Transverse colon (tissue), 4 donors: Measurements from ENCODE around the gene MDP1. TPM values are rescaled to one million over a fixed set of nuclear protein-coding genes. Genes with fewer than 3 reads are reported as not detected.

ENCODE experiments used
- DNase-seq: peaks from one replicate; pipeline ENCODE4 v3.0.0-alpha.2; 2019
- H3K27ac ChIP-seq, 4 donors: fragments of 200-600 bp; sonication (generic); 2 replicates each; pipeline ENCODE4 v1.5.1; 2016 to 2018; ENCODE audit warnings: inconsistent platforms in 4 of 4
- H3K27me3 ChIP-seq: fragments of 200-600 bp; sonication (generic); 2 replicates; pipeline ENCODE4 v1.5.1; 2017; ENCODE audit warnings: inconsistent platforms
- H3K36me3 ChIP-seq, 4 donors: fragments of 200-600 bp; sonication (generic); 2 replicates each; pipeline ENCODE4 v1.5.1; 2017 to 2019; ENCODE audit warnings: inconsistent platforms in 4 of 4
- H3K4me1 ChIP-seq, 4 donors: fragments of 200-600 bp; sonication (generic); 2 replicates each; pipeline ENCODE4 v1.5.1; 2017 to 2020; ENCODE audit warnings: inconsistent platforms in 4 of 4
- H3K4me3 ChIP-seq, 4 donors: fragments of 200-600 bp; sonication (generic); 1 replicate in 1 of 4; 2 replicates in 3 of 4; pipeline versions ENCODE4 v1.5.1 to v1.6.1; 2017 to 2019; ENCODE audit warnings: inconsistent platforms in 4 of 4
- H3K9me3 ChIP-seq, 2 donors: fragments of 200-600 bp; sonication (generic); 2 replicates each; pipeline ENCODE4 v1.5.1; 2017 to 2019; ENCODE audit warnings: inconsistent platforms in 2 of 2
- EP300 ChIP-seq: sonication (generic); formaldehyde crosslinking; IDR thresholded peaks from one replicate; pipeline ENCODE4 v1.6.1; 2017; ENCODE audit warnings: antibody characterized with exemption, low read depth
- POLR2A ChIP-seq: fragments of 450-650 bp; IDR thresholded peaks from one replicate; pipeline ENCODE4 v1.6.1; 2016; ENCODE audit warnings: antibody characterized with exemption, mild to moderate bottlenecking, moderate library complexity
- POLR2AphosphoS5 ChIP-seq, 3 donors: sonication (generic); formaldehyde crosslinking; IDR thresholded peaks; one replicate each; pipeline ENCODE4 v1.6.1; 2016; ENCODE audit warnings: antibody characterized with exemption in 3 of 3
- WGBS, 2 donors: methylation state at CpG; one replicate each; pipeline ENCODE4 v1.1.5; 2018; ENCODE audit warnings: low coverage in 1 of 2; 5-methylcytosine and 5-hydroxymethylcytosine counted together
- in situ Hi-C, 4 donors: fragments of 200-750 bp; cut with MboI; loops; one replicate each; pipeline versions ENCODE4 v1.15.0 to v1.15.1; 2017; ENCODE audit warnings: low sequenced_read_pairs in 3 of 4, low pct_ligation_motif_present in 1 of 4, low pct_unique_long_range_greater_than_20kb in 1 of 4
- intact Hi-C: fragments of 100-400 bp; cut with DNase I; formaldehyde crosslinking; loops from one replicate; pipeline ENCODE4 v1.15.1; 2023; ENCODE audit warnings: low total_unique reads
- total RNA-seq, 4 donors: library from RNA; depleted of rRNA; stranded (reverse); fragments of >200 nt; gene quantifications; one replicate each; pipeline ENCODE4 v1.1.0, GENCODE V29; 2016
- TF ChIP-seq, protein P1 (sequence below), 5 experiments: fragments of 200-600 bp in 3 of 5; fragments of 450-650 bp in 2 of 5; sonication (generic) in 3 of 5; IDR thresholded peaks; 1 replicate in 2 of 5; 2 replicates in 3 of 5; pipeline ENCODE4 v1.5.1; 2016 to 2017; ENCODE audit warnings: antibody characterized with exemption in 5 of 5, inconsistent platforms in 3 of 5, mild to moderate bottlenecking in 2 of 5, moderate library complexity in 1 of 5

MDP1 gene
- total RNA-seq, 4 donors from 2014 or later: 11.1 to 116 (median 40.2) TPM

DNA sequence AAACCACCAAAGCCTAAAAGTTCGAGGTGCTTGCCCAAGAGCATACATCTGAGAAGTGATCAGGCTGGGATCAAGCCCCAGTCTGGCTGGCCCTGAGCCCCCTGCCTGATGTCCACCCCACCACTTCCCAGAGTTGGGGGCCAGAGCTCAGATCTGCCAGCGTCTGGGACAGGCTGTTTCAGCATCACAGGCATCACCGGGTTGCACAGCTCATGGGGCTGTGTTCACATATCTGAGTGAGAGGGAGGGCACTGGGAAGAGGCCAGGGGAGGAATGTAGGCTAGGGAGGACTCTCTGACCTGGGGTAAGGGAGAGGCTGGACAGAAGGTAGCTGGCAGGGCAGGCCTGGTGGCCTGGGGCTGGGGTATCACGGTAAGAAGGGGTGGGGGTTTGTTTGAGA is 41.1 kb upstream of the MDP1 start:
- in situ Hi-C loops: no loop called here
- no peak overlapping the region for H3K4me3 ChIP-seq
- DNase-seq: no peak
- intact Hi-C loops: no loop called here
- H3K9me3 ChIP-seq: no peaks in the 10 kb centered on the region
- TF ChIP-seq POLR2AphosphoS5 (IDR thresholded peaks at IDR 0.05) (no peak), POLR2A (no peak), EP300 (no peak)
- TF ChIP-seq, protein P1, sequence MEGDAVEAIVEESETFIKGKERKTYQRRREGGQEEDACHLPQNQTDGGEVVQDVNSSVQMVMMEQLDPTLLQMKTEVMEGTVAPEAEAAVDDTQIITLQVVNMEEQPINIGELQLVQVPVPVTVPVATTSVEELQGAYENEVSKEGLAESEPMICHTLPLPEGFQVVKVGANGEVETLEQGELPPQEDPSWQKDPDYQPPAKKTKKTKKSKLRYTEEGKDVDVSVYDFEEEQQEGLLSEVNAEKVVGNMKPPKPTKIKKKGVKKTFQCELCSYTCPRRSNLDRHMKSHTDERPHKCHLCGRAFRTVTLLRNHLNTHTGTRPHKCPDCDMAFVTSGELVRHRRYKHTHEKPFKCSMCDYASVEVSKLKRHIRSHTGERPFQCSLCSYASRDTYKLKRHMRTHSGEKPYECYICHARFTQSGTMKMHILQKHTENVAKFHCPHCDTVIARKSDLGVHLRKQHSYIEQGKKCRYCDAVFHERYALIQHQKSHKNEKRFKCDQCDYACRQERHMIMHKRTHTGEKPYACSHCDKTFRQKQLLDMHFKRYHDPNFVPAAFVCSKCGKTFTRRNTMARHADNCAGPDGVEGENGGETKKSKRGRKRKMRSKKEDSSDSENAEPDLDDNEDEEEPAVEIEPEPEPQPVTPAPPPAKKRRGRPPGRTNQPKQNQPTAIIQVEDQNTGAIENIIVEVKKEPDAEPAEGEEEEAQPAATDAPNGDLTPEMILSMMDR (IDR thresholded peaks at IDR 0.05): no peak
- WGBS, 2 donors: 85% methylated on average over 4 of the region's 4 CpGs; no CpG with 5 or more reads in 1 of the 2 donors
- no peaks in the 10 kb centered on the region for H3K4me1 ChIP-seq
- no peaks in the 10 kb centered on the region for H3K36me3 ChIP-seq
- H3K27me3 ChIP-seq: no peaks in the 10 kb centered on the region
- H3K27ac ChIP-seq: no peak overlapping the region

DNA sequence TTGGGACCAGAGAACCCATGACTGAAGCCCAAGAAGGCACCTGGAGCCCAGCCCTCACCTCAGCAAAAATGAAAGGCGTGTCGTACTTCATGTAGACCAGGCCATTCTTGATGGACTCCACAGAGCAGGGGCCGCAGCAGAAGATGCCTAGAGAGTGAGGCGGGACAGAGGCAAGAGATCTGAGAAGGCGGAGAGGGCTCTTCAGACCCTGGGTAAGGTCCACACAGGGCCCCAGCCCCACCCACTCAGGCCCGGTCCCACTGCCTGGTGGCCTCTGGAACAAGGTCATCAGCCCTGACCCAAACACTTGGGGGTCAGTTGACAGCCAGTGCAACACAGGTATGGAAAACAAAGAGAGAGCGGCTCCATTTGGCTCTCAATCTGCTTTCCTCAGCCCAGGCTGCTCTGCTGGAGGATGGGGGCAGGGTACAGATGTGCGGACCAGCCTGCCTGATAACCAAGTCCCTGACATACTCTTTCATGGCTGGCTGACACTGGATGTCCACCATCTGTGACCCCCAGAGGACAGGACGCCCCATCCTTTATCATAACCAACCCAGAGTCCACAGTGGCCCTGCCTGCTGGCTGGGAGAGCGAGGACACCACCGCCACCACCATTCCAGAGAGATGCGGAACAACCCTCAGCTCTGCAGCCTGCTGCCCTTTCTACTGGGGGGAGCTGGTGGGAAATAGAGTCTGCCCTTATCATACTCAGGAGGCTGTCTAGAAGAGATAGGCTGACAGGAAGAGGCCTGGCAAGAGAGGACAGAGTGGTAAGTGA is 40.3 kb upstream of the MDP1 start:
- Histone ChIP-seq H3K4me3 (no peak overlapping the region), H3K4me1 (no peaks in the 10 kb centered on the region), H3K27me3 (no peaks in the 10 kb centered on the region), H3K27ac (no peak overlapping the region), H3K36me3 (no peaks in the 10 kb centered on the region), H3K9me3 (no peaks in the 10 kb centered on the region)
- no peak for DNase-seq
- TF ChIP-seq POLR2AphosphoS5 (IDR thresholded peaks at IDR 0.05) (no peak), POLR2A (no peak), EP300 (no peak)
- TF ChIP-seq, protein P1 (IDR thresholded peaks at IDR 0.05): no peak
- intact Hi-C loops (no loop called here), in situ Hi-C loops (no loop called here)
- WGBS, 2 donors: 96 to 97% methylated on average over 4 to 11 of the region's 12 CpGs

DNA sequence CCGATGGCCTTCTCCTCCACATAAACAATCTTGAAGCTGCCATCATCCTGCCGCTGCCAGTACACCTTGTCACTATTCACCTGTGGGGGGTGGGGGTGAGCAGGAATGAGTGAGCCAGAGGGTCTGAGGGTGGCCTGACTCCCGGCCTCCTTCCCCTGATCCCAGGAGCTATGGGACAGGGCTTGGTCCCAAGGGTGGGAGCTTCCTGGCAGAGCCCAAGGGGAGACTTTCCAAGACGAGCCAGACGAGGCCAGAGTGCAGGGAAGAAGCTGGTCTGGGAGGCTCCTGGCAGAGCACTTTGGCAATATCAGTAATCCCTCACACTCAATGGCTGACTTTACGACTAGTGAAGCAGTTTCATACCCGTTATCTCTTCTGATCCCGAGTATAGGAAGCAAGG is 39.6 kb upstream of the MDP1 start:
- DNase-seq: no peak
- Histone ChIP-seq H3K9me3 (no peaks in the 10 kb centered on the region), H3K4me3 (no peak overlapping the region), H3K27ac (no peak overlapping the region), H3K36me3 (no peaks in the 10 kb centered on the region), H3K27me3 (no peaks in the 10 kb centered on the region), H3K4me1 (no peaks in the 10 kb centered on the region)
- TF ChIP-seq, protein P1 (IDR thresholded peaks at IDR 0.05): no peak
- no peak for TF ChIP-seq POLR2AphosphoS5 (IDR thresholded peaks at IDR 0.05)
- no peak for TF ChIP-seq POLR2A
- in situ Hi-C loops (no loop called here), intact Hi-C loops (no loop called here)
- WGBS, 2 donors: 90 to 96% methylated on average over 2 to 8 of the region's 8 CpGs

DNA sequence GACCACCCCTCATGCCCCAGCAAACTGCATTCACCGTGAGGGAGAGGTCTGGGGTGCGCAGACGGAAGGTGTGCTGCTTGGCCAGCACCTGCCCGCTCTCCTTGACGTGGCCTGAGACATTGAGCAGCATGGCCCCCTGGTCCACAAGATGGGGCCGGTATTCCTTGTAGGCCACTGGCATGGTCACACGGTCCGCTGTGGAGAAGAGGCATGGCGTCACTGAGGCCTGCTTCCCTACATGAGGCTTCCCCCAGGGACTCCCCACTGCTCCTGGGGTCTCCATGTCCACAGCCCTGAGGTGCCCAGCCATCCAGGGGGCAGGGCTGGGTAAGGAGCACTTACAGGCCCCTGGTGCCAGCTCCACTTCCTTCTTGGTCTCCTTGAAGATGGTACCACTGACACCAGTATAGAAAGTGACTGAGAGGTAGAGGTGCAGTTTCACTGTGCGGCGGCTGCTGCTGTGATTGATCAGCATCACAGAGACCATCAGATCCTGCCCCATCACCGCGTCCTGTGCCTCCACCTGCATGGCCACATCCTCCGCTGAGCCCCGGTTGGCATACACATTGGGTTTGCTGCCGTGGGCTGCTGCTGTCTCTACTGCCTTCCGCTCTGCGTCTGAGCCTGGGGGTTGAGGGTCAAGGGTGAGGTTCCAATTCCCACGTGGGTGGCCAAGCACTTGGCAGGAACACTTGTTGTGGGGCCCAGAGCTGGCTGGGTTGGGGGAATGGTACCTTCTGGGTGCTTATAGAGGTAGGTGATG is 38.9 kb upstream of the MDP1 start:
- Histone ChIP-seq H3K36me3 (no peaks in the 10 kb centered on the region), H3K27me3 (no peaks in the 10 kb centered on the region), H3K9me3 (no peaks in the 10 kb centered on the region), H3K4me3 (no peak overlapping the region), H3K27ac (no peak overlapping the region), H3K4me1 (no peaks in the 10 kb centered on the region)
- DNase-seq: no peak
- intact Hi-C loops (no loop called here), in situ Hi-C loops (no loop called here)
- WGBS, 2 donors: 93 to 100% methylated on average over 1 to 18 of the region's 19 CpGs
- TF ChIP-seq, protein P1 (IDR thresholded peaks at IDR 0.05): no peak
- TF ChIP-seq EP300: no peak
- TF ChIP-seq POLR2A: no peak
- no peak for TF ChIP-seq POLR2AphosphoS5 (IDR thresholded peaks at IDR 0.05)
